AG20443 (cell line): ENCODE measurements around the gene PLCG2.
"Not testable (repeated sequence)": the region's sequence is repeated elsewhere in the genome, so short reads cannot be mapped to it uniquely, and the experiment has no call there.

Source experiments
- DNase-seq: peaks from one replicate; pipeline ENCODE4 v3.0.0; 2012; ENCODE audit warnings: low spot score, mixed read lengths

PLCG2 gene

DNA sequence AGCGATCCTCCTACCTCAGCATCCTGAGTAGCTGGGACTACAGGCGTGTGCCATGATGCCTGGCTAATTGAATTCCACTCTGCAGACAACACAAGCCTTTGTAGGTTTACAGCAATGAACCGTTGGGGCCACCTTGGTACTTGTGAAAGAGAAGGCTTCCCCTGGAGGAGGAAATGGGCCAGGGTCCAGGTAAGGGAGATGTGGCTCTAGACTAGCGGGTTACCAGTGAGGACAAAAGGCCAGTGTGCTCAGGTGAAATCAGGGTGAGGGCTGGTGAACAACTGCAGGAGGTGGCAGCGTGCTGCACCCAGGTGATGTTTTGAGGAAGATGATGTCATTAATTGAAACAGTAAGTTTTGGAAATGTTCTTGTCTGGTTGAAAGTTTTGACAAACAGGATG lies 225.5 kb downstream of the PLCG2 start:
- DNase-seq, result no peak

DNA sequence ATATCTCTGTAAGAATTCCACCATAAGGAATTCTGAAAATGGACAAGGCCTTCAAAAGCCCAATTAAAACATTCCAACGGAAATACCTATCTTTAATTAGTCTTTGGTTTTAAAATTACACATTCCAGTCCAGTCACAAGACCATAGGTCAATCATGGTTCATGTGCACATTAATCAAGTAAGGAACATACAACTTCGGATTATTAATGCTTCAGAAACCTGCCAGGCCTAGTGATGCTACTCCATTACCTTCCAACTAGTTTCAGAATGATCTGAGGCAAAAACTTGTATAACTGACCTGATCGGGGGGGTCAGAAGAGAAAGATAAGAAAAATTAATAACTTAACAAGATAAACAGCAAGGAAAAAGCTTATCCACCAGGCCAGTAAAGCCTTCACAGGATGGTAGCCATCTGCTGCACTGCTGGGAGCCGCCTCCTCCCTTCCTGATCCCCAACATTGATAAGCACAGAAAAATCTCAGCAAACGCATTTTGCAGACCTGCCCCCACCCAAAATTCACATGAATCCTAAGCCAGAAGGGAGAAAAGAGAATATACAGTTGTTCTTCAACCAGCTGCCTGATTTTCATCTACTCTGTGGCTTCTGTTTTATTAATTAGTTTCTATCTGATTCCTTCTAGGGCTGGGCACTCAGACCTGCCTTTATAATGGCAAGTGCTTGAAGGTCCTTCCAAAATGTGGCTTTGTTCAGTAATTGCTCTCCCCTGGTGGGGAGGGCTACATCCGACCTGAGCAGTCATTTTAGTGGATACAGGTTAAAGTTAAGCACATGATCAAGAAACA lies 226.1 kb downstream of the PLCG2 start:
- no peak for DNase-seq

DNA sequence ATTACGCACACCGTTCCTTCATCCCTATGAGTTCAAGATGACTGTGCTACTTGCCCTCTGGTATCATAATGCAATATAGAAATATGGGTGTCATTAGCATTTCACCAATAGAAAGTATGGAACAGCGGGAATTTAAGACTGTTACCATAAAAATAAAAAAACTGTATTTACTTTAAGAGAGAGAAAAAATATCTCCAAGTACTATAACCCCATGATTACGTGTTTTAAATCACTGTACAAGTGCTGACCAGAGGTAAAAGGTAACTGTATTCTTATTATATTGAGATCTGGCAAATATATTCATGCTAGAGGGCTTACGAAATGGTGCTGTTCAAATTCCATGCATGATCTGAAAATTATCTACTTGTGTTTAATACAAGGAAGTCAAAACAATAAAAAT lies 226.9 kb downstream of the PLCG2 start:
- DNase-seq, result no peak

DNA sequence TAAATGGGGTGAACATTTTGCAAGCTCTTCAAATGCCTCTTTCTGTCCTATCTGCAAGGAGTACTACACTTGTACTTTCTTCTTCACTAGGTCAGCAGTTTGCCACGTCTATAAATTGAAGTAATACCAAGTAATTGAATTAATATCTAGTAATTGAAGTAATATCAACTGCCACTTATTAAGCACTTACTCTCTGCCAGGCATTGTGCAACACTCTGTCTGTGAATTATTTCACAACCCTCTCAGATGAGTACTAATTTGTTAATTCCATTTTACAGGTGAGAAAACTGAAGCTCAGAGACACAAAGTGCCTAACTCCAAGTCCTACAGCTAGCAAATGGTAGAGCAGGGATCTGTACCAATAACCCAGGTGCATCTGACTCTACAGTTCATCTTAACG lies 228.1 kb downstream of the PLCG2 start:
- DNase-seq, result no peak

DNA sequence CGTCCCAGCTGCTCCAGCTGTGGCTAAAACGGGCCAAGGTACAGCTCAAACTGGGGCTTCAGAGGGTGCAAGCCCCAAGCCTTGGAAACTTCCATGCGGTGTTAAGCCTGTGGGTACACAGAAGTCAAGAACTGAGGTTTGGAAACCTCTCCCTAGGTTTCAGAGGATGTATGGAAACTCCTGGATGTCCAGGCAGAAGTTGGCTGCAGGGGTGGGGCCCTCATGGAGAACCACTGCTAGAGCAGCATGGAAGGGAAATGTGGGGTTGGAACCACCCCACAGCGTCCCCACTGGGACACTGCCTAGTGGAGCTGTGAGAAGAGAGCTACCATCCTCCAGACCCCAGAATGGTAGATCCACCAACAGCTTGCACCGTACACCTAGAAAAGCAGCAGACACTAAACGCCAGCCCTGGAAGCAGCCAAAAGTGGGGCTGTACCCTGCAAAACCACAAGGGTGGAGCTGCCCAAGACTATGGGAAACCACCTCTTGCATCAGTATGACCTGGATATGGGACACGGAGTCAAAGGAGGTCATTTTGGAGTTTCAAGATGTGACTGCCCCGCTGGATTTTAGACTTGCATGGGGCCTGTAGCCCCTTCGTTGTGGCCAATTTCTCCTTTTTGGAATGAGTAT lies 230.0 kb downstream of the PLCG2 start:
- DNase-seq, result no peak

DNA sequence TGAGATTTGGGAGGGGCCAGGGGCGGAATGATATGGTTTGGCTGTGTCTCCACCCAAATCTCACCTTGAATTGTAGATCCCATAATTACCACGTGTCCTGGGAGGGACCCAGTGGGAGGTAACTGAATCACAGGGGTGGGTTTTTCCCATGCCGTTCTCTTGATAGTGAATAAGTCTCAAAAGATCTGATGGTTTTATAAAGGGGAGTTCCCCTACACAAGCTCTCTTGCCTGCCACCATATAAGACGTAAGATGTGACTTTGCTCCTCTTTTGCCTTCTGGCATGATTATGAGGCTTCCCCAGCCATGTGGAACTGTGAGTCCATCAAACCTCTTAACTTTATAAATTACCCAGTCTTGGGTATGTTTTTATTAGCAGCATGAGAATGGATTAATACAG lies 230.7 kb downstream of the PLCG2 start:
- DNase-seq, result not testable (repeated sequence)

DNA sequence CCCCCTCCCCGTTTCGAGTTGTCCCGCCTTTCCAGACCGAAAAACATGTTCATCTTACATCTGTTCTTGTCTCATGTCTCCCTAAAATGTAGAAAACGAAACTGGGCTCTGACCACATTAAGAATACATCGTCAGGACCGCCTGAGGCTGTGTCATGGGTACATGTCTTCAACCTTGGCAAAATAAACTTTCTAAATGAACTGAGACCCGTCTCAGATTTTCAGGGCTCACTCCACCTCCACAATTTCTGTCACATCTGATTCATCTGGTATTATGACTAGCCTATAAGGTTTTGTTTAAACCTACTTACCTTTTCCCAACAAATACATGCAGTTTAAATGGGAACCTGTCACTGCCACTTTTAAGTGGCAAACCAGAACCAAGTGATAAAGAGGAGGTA lies 231.6 kb downstream of the PLCG2 start:
- no peak for DNase-seq

DNA sequence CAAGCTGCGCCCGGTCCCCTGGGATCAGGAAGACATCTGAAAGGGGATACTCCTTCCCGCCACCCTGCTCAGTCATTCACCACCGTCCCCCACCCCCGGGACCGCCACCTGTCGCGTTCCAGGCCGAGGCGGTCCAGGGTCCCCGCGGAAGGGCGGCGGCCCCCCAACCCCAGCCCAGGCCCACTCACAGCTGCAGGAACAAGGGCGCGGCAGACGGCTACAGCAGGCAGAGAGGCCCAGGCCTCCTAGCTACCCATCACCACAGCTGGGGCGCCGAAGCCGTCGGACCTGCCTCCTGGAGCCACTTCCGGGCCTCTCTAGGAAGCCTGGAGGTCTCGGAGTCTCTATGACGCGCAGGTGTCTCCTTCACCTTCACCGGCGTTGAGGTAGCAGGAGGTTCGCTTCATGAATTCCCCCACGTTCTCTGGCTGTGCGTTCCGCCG lies 232.1 kb downstream of the PLCG2 start, which contains the start of gene SDR42E1:
TSS of gene SDR42E1 (minus strand) at position 272 of the 443 bp plus-strand sequence. CDS start 10,612 bp downstream, outside the sequence.
- DNase-seq, result no peak
